ENCODE data around the gene LUZP2. TPM values are rescaled to one million over a fixed set of nuclear protein-coding genes. Genes with fewer than 3 reads are reported as not detected.

The LUZP2 gene
- total RNA-seq = under 1 TPM in 2 of 4 donors, not detected in 2; 0.19 to 0.99 TPM

- DNase-seq (ENCODE audit: extremely low spot score) = no peak
- H3K4me3 ChIP-seq = peak within 1 kb of the TSS; percentile 41 to 55 (median 48)
- H3K9me3 ChIP-seq = no peaks in the 10 kb centered on the region
- 6% methylated on average over 18 of the region's 65 CpGs for WGBS
- intact Hi-C loops (cut with DNase I) = no loop called here
- TF ChIP-seq CTCF (IDR thresholded peaks at IDR 0.05) = no peak
- no peak for TF ChIP-seq POLR2A (IDR thresholded peaks at IDR 0.05; ENCODE audit: low read depth)
- TF ChIP-seq POLR2AphosphoS5 (IDR thresholded peaks at IDR 0.05) = no peak
- no peak for TF ChIP-seq EP300 (IDR thresholded peaks at IDR 0.05)
- H3K36me3 ChIP-seq = no peaks in the 10 kb centered on the region
- peaks cover 0 to 14% (median 10%) of the 10 kb centered on the region in 4 donors for H3K4me1 ChIP-seq
- no peak within 1 kb of the TSS for H3K27ac ChIP-seq (replicated peaks in 1 of 4)
- H3K27me3 ChIP-seq = peaks cover 0 to 35% (median 2%) of the 10 kb centered on the region in 4 donors
Observed at GRCh38 chr11:24496736-24497725, at the start of gene LUZP2. TSS of gene LUZP2 (plus strand) at chr11:24497053.

DNA sequence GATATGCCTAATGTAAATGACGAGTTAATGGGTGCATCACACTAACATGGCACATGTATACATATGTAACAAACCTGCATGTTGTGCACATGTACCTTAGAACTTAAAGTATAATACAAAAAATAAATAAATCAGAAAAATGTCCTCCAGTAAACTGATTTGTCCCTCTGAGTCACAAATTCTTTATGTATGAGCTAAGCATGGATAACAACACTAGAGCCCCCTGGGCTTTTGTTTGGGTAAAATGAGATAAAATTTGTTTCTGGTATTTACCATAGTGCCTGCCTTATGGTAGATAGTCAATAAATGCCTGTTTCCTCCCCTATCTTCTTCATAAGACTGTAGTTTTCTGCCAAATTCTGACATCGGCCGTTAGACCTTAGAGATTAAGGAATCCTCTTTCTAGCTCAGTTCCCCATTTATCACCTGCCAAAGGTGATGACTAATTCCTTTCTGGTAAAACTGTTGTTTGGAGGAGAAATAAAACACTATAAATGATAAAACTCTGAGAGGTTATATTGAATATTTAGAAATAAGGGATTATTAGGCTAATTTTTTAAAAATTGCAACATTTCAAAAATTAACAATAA lies 43.6 kb upstream of the LUZP2 start:
- H3K27me3 ChIP-seq = no peaks in the 10 kb centered on the region
- H3K4me3 ChIP-seq = no peak overlapping the region
- no peak overlapping the region for H3K27ac ChIP-seq (replicated peaks in 1 of 4)
- no peak for DNase-seq (ENCODE audit: extremely low spot score)
- H3K36me3 ChIP-seq = no peaks in the 10 kb centered on the region
- WGBS = 84% methylated on average over 3 of the region's 3 CpGs
- H3K9me3 ChIP-seq = no peaks in the 10 kb centered on the region
- H3K4me1 ChIP-seq = no peaks in the 10 kb centered on the region
- intact Hi-C loops (cut with DNase I) = no loop called here
- TF ChIP-seq CTCF (IDR thresholded peaks at IDR 0.05) (no peak), POLR2A (IDR thresholded peaks at IDR 0.05; ENCODE audit: low read depth) (no peak), EP300 (IDR thresholded peaks at IDR 0.05) (no peak), POLR2AphosphoS5 (IDR thresholded peaks at IDR 0.05) (no peak)

- TF ChIP-seq CTCF (IDR thresholded peaks at IDR 0.05) (no peak), POLR2A (IDR thresholded peaks at IDR 0.05; ENCODE audit: low read depth) (no peak), EP300 (IDR thresholded peaks at IDR 0.05) (no peak), POLR2AphosphoS5 (IDR thresholded peaks at IDR 0.05) (no peak)
- H3K9me3 ChIP-seq = no peaks in the 10 kb centered on the region
- intact Hi-C loops (cut with DNase I) = no loop called here
- no peak overlapping the region for H3K4me3 ChIP-seq
- no peak overlapping the region for H3K27ac ChIP-seq (replicated peaks in 1 of 4)
- no peak for DNase-seq (ENCODE audit: extremely low spot score)
- no peaks in the 10 kb centered on the region for H3K27me3 ChIP-seq
- H3K4me1 ChIP-seq = no peaks in the 10 kb centered on the region
- no peaks in the 10 kb centered on the region for H3K36me3 ChIP-seq
Observed at GRCh38 chr11:24457985-24458384, 38.9 kb upstream of the LUZP2 start.

DNA sequence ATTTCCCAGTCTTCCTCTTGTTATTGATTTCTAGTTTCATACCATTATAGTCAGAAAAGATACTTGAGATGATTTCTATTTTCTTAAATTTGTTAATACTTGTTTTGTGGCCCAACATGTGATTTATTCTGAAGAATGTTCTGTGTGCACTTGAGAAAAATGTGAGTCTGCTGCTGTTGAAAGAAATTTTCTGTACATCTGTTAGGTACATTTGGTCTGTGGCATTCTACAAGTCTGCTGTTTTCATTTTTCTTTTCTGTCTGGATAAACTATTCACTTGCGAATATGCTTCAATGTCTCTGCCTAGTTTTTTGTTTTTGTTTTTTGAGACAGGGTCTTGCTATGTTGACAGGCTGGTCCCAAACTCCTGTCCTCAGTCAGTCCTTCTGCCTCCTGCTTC lies 26.4 kb upstream of the LUZP2 start:
- Histone ChIP-seq H3K4me3 (no peak overlapping the region), H3K27ac (replicated peaks in 1 of 4) (no peak overlapping the region), H3K36me3 (no peaks in the 10 kb centered on the region), H3K4me1 (no peaks in the 10 kb centered on the region), H3K9me3 (no peaks in the 10 kb centered on the region), H3K27me3 (no peaks in the 10 kb centered on the region)
- no peak for TF ChIP-seq POLR2A (IDR thresholded peaks at IDR 0.05; ENCODE audit: low read depth)
- TF ChIP-seq POLR2AphosphoS5 (IDR thresholded peaks at IDR 0.05) = no peak
- no peak for TF ChIP-seq CTCF (IDR thresholded peaks at IDR 0.05)
- no peak for TF ChIP-seq EP300 (IDR thresholded peaks at IDR 0.05)
- 90% methylated on average over 1 of the region's 1 CpG for WGBS
- intact Hi-C loops (cut with DNase I) = no loop called here
- no peak for DNase-seq (ENCODE audit: extremely low spot score)
